ENCODE results near the gene KCNJ4.
"Not testable (repeated sequence)": the region's sequence is repeated elsewhere in the genome, so short reads cannot be mapped to it uniquely, and the experiment has no call there.

Gene KCNJ4

DNA sequence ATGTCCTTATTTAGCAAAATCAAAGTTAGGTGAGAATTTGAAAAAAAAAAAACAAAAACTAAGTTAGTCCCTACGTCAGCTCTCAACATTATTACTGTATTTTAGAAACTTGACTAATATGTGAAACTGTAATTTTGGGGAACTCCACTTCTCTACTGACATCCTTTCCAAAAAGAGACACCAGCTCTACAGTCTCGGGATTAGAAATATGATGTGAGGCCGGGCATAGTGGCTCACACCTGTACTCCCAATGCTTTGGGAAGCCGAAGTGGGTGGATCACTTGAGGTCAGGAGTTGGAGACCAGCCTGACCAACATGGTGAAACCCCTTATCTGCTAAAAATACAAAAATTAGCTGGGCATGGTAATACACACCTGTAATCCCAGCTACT lies 65.6 kb downstream of the KCNJ4 start:
- not testable (repeated sequence) for H3K27ac Mint-ChIP-seq; H3K4me3 Mint-ChIP-seq; DNase-seq; H3K27me3 Mint-ChIP-seq; H3K9me3 Mint-ChIP-seq; H3K36me3 Mint-ChIP-seq (ENCODE audit: low read depth)
- H3K4me1 Mint-ChIP-seq (ENCODE audit: low read depth), result peaks cover 42% of the 10 kb centered on the region

DNA sequence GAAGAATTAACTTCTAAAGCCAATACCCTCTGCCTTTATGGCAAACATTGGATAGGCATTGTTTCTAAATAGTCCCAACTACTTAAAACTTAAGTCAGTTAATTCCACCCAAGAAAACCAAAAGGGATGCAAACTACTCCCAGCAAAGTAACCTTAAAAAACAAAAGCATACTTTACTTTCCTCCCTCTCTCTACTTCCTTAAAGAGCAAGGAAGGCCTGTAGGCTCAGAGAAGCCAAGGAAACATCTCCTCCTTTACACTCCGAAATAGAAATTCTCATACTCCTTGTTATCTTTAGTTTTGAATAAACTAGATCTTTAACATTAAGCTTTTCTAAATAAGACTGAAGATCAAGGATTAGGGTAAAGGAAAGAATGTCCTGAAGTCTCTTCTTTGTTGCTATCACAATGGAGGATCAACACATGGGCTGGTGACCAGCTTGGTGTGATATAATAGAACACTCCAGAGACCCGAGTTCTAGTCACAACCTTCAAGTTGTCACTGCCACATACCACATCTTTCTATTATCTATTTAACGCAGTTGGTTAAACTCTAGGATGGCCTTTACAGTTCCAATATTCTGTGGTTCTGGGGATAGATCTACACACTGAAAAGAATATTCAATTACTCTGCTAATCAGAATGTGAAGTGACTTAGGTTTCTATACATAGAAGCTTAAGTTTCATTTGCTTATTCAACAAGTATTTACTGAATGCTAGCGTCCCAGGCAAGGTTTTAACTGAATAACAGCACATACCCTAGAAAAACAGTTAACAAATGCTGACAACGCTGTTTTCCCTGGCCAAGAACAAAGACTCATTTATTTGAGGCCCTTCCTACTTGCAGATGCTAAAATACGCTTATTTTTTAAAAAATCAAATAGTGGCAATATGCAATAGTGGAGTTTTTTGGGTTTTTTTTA lies 66.2 kb downstream of the KCNJ4 start:
- not testable (repeated sequence) for H3K36me3 Mint-ChIP-seq (ENCODE audit: low read depth); H3K27me3 Mint-ChIP-seq; H3K9me3 Mint-ChIP-seq; H3K27ac Mint-ChIP-seq; H3K4me3 Mint-ChIP-seq; DNase-seq
- H3K4me1 Mint-ChIP-seq (ENCODE audit: low read depth), result peaks cover 36% of the 10 kb centered on the region

DNA sequence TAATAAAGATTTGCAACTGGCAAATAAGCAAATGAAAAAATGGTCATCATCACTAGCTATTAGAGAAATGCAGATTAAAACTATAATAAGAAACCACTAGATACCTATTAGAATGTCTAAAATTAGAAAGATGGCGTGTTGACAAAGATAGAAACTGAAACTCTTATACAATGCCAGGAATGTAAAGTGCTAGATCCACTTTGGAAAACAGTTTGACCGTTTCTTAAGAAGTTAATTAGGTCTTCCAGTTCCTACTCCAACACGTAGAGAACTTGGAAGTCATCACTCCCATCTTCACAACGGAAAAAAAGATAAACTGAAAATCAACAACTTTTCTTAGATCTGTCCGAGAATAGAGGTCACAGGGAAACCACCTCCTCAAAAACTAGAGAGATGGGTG lies 68.1 kb downstream of the KCNJ4 start:
- peaks cover 24% of the 10 kb centered on the region for H3K4me1 Mint-ChIP-seq (ENCODE audit: low read depth)
- H3K4me3 Mint-ChIP-seq; H3K27ac Mint-ChIP-seq; DNase-seq; H3K27me3 Mint-ChIP-seq; H3K9me3 Mint-ChIP-seq; H3K36me3 Mint-ChIP-seq (ENCODE audit: low read depth): not testable (repeated sequence)

DNA sequence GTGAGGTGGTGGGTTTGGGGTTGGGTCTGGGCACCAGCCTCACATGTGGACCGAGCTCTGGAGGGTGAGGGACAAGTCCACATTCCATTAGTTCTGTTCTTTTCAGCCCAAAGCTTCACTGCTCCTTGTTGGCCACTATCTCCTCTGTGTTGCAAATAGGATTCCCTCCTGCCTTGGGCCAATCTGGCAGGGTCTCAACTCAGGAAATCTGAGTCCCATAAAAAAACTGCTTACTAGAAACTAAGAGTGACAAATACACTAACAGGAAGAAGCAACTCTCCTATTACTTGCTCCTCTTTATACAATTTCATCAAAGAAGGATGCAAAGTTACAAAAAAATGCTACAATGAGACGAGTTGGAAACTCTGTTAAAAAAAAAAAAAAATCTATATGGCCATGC lies 71.6 kb downstream of the KCNJ4 start:
- no peaks in the 10 kb centered on the region for H3K9me3 Mint-ChIP-seq
- DNase-seq, result no peak
- no peak overlapping the region for H3K27ac Mint-ChIP-seq
- no peak overlapping the region for H3K4me3 Mint-ChIP-seq
- peaks cover 7% of the 10 kb centered on the region for H3K4me1 Mint-ChIP-seq (ENCODE audit: low read depth)
- H3K27me3 Mint-ChIP-seq, result no peaks in the 10 kb centered on the region
- peaks cover 14% of the 10 kb centered on the region for H3K36me3 Mint-ChIP-seq (ENCODE audit: low read depth)

DNA sequence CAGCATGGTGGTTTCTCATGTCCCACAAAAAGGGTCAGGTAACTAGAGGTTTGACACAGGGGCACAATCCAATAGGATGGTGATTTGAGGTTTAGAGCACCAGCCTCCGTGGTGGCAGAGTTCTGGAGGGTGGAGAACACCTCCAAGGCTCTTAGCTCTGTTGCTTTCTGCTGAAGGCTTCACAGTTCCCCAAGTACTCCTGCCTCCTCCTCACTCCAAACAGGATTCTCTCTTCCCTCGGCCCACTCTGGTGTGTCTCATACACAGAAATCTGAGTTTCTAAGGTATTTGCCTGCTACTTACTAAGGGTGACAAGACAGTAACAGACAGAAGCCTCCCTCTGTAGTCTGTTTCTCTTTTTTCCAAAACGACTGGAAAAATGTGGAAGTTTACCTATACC lies 73.6 kb downstream of the KCNJ4 start:
- DNase-seq; H3K27ac Mint-ChIP-seq; H3K27me3 Mint-ChIP-seq; H3K9me3 Mint-ChIP-seq; H3K4me1 Mint-ChIP-seq (ENCODE audit: low read depth); H3K4me3 Mint-ChIP-seq: not testable (repeated sequence)
- H3K36me3 Mint-ChIP-seq (ENCODE audit: low read depth), result peaks cover 14% of the 10 kb centered on the region
